Thyroid gland (tissue), 4 donors: ENCODE data around the gene CAMKMT. TPM values are rescaled to one million over a fixed set of nuclear protein-coding genes. Genes with fewer than 3 reads are reported as not detected.
"Not testable (repeated sequence)": the region's sequence is repeated elsewhere in the genome, so short reads cannot be mapped to it uniquely, and the experiment has no call there.

Experiments used
- DNase-seq, 2 donors: peaks; one replicate each; pipeline ENCODE4 v3.0.0-alpha.2; 2019
- H3K27ac ChIP-seq, 3 donors: fragments of 200-600 bp; sonication (generic); 1 replicate in 2 of 3; 2 replicates in 1 of 3; pipeline ENCODE4 v1.5.1; 2016 to 2019; ENCODE audit warnings: mild to moderate bottlenecking in 1 of 3, moderate library complexity in 1 of 3
- H3K27me3 ChIP-seq: fragments of 200-600 bp; sonication (generic); one replicate; pipeline ENCODE4 v1.5.1; 2019
- H3K36me3 ChIP-seq, 2 donors: fragments of 200-600 bp; sonication (generic); one replicate each; pipeline ENCODE4 v1.5.1; 2016 to 2019
- H3K4me1 ChIP-seq, 2 donors: fragments of 200-600 bp; sonication (generic); one replicate each; pipeline ENCODE4 v1.5.1; 2017 to 2019
- H3K4me3 ChIP-seq, 3 donors: fragments of 200-600 bp; sonication (generic); replicated peaks in 1 of 3; 1 replicate in 2 of 3; 2 replicates in 1 of 3; pipeline ENCODE4 v1.5.1; 2016; ENCODE audit warnings: mild to moderate bottlenecking in 1 of 3
- H3K9me3 ChIP-seq: fragments of 200-600 bp; sonication (generic); one replicate; pipeline ENCODE4 v1.5.1; 2017
- POLR2A ChIP-seq, 2 donors: fragments of 450-650 bp; IDR thresholded peaks; one replicate each; pipeline ENCODE4 v1.6.1; 2017; ENCODE audit warnings: antibody characterized with exemption in 2 of 2, mild to moderate bottlenecking in 2 of 2, moderate library complexity in 1 of 2
- WGBS, 2 donors: methylation state at CpG; one replicate each; pipeline ENCODE4 v1.1.5; 2017; 5-methylcytosine and 5-hydroxymethylcytosine counted together
- intact Hi-C: fragments of 100-400 bp; cut with DNase I; formaldehyde crosslinking; loops from one replicate; pipeline ENCODE4 v1.15.1; 2023
- total RNA-seq, 4 donors: library from RNA; depleted of rRNA; stranded (reverse); fragments of >200 nt; gene quantifications; one replicate each; pipeline ENCODE4 v1.2.3, GENCODE V29; 2016
- TF ChIP-seq, protein P1 (sequence below), 6 experiments: fragments of 200-600 bp in 3 of 6; fragments of 450-650 bp in 3 of 6; sonication (generic) in 3 of 6; IDR thresholded peaks; one replicate each; pipeline ENCODE4 v1.5.1; 2016 to 2019; ENCODE audit warnings: antibody characterized with exemption in 6 of 6, mild to moderate bottlenecking in 2 of 6, inconsistent platforms in 1 of 6, moderate library complexity in 1 of 6

Gene CAMKMT
- total RNA-seq, 4 donors from 2014 or later = 13.5 to 23.7 (median 17.2) TPM

DNA sequence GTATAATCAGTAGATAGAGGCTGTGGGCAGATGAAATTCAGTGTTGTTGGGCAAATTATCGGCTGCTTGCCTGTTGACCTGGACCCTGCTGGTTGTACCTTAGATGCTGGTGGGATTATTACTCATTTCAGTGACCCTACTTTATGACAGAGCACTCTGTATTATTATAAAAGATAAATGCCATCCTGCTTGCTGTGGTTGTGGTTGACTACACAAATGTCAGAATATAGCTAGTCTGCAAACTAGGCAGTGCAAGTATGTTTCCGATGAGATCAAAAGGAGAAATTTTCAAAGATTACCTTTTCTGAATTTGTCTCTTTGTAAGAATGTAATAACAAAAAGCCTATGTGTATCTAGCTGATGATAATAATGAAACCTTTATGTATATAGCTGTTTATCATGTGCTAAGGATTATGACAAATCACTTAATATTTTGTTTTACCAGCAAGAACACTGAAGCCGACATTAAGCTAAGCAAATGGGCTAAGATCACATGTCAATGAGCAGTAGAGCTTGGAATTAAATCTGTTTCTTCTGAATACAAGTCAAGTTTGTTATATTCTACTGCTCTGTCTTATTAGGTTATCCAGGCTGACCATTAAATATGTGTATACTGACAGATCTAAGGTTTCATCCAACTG lies 219.2 kb downstream of the CAMKMT start:
- Histone ChIP-seq H3K36me3 (no peaks in the 10 kb centered on the region), H3K27ac (no peak overlapping the region), H3K27me3 (no peaks in the 10 kb centered on the region), H3K4me1 (no peaks in the 10 kb centered on the region), H3K4me3 (no peak overlapping the region), H3K9me3 (no peaks in the 10 kb centered on the region)
- intact Hi-C loops = no loop called here
- WGBS, 2 donors = 65 to 74% methylated on average over 3 of the region's 3 CpGs
- no peak for TF ChIP-seq POLR2A (IDR thresholded peaks at IDR 0.05)
- TF ChIP-seq, protein P1, sequence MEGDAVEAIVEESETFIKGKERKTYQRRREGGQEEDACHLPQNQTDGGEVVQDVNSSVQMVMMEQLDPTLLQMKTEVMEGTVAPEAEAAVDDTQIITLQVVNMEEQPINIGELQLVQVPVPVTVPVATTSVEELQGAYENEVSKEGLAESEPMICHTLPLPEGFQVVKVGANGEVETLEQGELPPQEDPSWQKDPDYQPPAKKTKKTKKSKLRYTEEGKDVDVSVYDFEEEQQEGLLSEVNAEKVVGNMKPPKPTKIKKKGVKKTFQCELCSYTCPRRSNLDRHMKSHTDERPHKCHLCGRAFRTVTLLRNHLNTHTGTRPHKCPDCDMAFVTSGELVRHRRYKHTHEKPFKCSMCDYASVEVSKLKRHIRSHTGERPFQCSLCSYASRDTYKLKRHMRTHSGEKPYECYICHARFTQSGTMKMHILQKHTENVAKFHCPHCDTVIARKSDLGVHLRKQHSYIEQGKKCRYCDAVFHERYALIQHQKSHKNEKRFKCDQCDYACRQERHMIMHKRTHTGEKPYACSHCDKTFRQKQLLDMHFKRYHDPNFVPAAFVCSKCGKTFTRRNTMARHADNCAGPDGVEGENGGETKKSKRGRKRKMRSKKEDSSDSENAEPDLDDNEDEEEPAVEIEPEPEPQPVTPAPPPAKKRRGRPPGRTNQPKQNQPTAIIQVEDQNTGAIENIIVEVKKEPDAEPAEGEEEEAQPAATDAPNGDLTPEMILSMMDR (IDR thresholded peaks at IDR 0.05) = no peak
- DNase-seq = no peak

DNA sequence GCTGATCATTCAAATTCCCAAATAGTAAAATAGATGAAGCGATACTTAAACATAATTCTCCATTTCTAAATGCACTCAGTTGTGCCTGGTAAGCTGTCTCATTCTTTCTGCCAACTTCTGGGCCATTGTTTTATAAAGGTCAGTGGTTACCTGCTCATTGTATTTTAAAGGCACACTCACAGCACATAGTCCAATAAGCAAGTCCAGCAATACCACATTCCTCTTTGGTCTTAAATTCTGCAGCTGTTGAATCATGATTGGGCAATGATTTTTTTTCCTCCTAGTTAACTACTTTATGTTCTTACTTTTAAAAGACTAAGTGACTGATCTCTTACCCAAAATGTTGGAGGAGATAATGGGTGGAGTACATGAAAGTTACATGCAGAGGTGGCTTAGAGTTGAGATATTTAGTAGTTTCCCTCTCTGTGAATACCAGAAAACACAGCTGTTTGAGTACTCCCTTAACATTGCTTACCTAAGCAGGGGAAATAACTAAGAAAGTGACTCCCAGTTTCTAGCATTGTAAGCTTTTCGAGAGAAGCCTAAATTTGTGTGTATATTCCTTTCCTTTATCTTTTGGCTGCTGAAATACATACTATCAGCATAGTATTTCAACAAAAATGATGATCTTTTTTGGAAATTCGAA lies 220.7 kb downstream of the CAMKMT start:
- DNase-seq = no peak
- WGBS, 2 donors = 86 to 90% methylated on average over 3 of the region's 3 CpGs
- TF ChIP-seq POLR2A (IDR thresholded peaks at IDR 0.05) = no peak
- TF ChIP-seq, protein P1 (IDR thresholded peaks at IDR 0.05) = no peak
- no peaks in the 10 kb centered on the region for H3K36me3 ChIP-seq
- H3K4me3 ChIP-seq = no peak overlapping the region
- no peaks in the 10 kb centered on the region for H3K27me3 ChIP-seq
- no peaks in the 10 kb centered on the region for H3K4me1 ChIP-seq
- intact Hi-C loops = no loop called here
- H3K27ac ChIP-seq = no peak overlapping the region
- H3K9me3 ChIP-seq = no peaks in the 10 kb centered on the region

DNA sequence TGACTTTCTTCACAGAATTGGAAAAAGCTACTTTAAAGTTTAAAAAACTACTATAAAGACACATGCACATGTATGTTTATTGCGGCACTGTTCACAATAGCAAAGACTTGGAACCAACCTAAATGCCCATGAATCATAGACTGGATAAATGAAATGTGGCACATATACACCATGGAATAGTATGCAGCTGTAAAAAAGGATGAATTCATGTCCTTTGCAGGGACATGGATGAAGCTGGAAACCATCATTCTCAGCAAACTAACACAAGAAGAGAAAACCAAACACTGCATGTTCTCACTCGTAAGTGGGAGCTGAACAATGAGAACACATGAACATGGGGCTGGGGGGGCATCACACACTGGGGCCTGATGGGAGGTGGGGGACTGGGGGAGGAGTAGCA lies 233.9 kb downstream of the CAMKMT start:
- H3K27me3 ChIP-seq, H3K4me3 ChIP-seq, H3K36me3 ChIP-seq, H3K27ac ChIP-seq, intact Hi-C loops, DNase-seq, H3K9me3 ChIP-seq, H3K4me1 ChIP-seq: not testable (repeated sequence)
- 94 to 100% methylated on average over 2 of the region's 2 CpGs for WGBS, 2 donors

DNA sequence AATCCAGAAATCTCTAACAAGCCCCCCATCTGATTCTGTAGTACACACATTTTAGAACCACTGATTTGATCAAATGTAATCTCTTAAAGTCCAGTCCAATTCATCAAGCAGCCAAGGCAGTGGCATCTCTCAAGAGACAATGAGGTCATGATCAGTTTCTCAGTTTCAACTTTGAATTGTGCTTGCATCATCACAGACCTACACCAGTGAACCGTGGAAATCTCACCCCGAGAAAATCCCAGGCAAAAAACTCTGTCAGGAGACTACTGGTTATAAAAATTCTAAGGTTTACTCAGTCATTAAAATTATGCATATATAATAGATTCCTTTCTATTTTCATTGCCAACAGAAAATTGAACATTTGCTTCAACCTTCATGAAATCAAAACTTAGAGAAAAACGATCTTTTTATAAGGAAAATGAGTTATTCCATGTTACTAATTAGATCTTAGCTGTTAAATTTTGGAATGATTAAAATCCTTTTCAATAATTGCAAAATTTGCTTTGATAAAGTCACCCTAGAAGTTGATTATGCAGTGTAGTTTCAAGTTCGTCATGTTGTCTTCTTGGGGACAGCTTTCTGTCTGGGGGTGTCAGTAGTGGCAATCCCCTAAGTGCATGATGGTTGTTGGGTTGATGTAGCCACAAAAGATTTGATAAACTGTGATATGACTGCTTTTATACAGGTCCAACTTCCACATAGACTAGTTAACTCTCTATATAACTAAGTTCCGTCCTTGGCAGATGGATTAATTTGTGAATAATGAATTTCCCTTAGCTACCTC lies 235.0 kb downstream of the CAMKMT start:
- no peak overlapping the region for H3K27ac ChIP-seq
- no peaks in the 10 kb centered on the region for H3K36me3 ChIP-seq
- no peak for DNase-seq
- no peak overlapping the region for H3K4me3 ChIP-seq
- H3K4me1 ChIP-seq = no peaks in the 10 kb centered on the region
- no peaks in the 10 kb centered on the region for H3K27me3 ChIP-seq
- intact Hi-C loops = no loop called here
- 75 to 83% methylated on average over 5 of the region's 5 CpGs for WGBS, 2 donors
- no peak for TF ChIP-seq POLR2A (IDR thresholded peaks at IDR 0.05)
- TF ChIP-seq, protein P1 (IDR thresholded peaks at IDR 0.05) = no peak
- H3K9me3 ChIP-seq = no peaks in the 10 kb centered on the region

DNA sequence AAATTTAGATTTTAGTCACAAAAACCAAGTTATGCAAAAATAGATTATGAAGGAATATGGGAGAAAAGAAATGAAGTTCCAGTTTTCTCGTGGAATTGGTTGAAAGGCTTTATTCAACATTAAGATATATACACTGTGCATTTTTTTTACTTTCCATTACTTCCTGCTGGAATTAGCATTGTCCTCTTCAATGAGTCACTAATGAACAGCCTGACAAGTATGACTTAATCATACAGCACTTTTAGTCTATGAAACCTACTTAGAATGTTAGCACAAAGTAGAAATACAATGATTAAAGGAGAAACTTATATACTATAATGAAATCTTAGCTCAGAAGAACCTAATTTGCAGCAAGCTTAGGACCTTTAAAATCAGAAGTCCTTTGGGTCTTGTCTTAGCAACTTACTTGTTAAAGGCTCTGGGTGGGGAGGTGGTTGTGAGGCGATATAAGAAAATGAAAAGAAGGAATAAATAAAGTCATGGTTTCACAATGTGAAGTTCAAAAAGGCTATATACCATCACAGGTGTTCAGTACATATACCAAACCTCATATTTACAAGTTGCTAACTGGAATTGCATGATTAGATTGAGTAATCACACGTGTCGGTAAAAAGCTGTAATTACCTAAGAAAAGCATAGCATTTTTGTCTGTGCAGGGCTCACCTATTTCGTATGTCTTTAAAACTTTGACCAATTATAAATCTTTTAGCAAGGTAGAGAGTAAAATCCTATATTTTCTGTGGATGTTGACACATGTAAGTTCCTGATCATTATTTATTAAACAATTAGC lies 236.8 kb downstream of the CAMKMT start:
- Histone ChIP-seq H3K9me3 (no peaks in the 10 kb centered on the region), H3K4me3 (no peak overlapping the region), H3K36me3 (no peaks in the 10 kb centered on the region), H3K27me3 (no peaks in the 10 kb centered on the region), H3K4me1 (no peaks in the 10 kb centered on the region), H3K27ac (no peak overlapping the region)
- intact Hi-C loops = no loop called here
- no peak for DNase-seq
- 76 to 86% methylated on average over 5 of the region's 5 CpGs for WGBS, 2 donors
- TF ChIP-seq, protein P1 (IDR thresholded peaks at IDR 0.05) = no peak
- no peak for TF ChIP-seq POLR2A (IDR thresholded peaks at IDR 0.05)
